ENCODE results near the gene SEC22A. TPM values are rescaled to one million over a fixed set of nuclear protein-coding genes. Genes with fewer than 3 reads are reported as not detected.
A peak's percentile ranks its signal among the peaks of the same experiment; 100 is the strongest.

SEC22A gene
- total and polyA plus RNA-seq, 2 of the 8 experiments (the other 6 are each of a cell fraction or from before 2014, with no cell fraction given) = 10.6 to 17.1 TPM

- WGBS, 2 experiments (ENCODE audit: extremely low coverage in 1 of 2, insufficient coverage in 1 of 2, insufficient read length in 1 of 2, insufficient replicate concordance in 2 of 2, low coverage in 1 of 2, low lambda C conversion rate in 2 of 2, missing lambda C conversion rate in 1 of 2) = 97% methylated on average over 9 of the region's 10 CpGs; no CpG with 5 or more reads in 1 of the 2 experiments
- POLR2A ChIA-PET (ENCODE audit: partially characterized antibody) = no interaction called here
- no peak overlapping the region for H3K18ac ChIP-seq (ENCODE audit: extremely low read depth, low read length)
Observed at GRCh38 chr3:123158899-123159390, 42.8 kb upstream of the SEC22A start.

More at GRCh38 chr3:123158899-123159390, 42.8 kb upstream of the SEC22A start:
- FAIRE-seq (no peak), DNase-seq (ENCODE audit: low read depth in 1 of 2, low spot score in 2 of 2) (peak in 1 of 2 experiments; percentile 11)
- Histone ChIP-seq H3K9me3 (ENCODE audit: insufficient read depth in 2 of 2, low read depth in 1 of 2, low read length in 1 of 2) (no peaks in the 10 kb centered on the region), H3K56ac (replicated peaks; ENCODE audit: insufficient read length, low read depth, low read length) (no peak overlapping the region), H3K27ac (ENCODE audit: low read depth, low read length) (no peak overlapping the region), H2BK12ac (ENCODE audit: low read depth, low read length) (no peak overlapping the region), H3K23ac (ENCODE audit: insufficient read length) (no peak overlapping the region), H3K4ac (replicated peaks; ENCODE audit: insufficient read length, low read depth, low read length) (no peak overlapping the region), H3K4me3 (ENCODE audit: extremely low read depth in 1 of 4, insufficient read depth in 2 of 4, low read depth in 3 of 4, low read length in 4 of 4) (no peak overlapping the region), H2AFZ (ENCODE audit: low read length) (no peak overlapping the region), H3K14ac (ENCODE audit: insufficient read length) (no peak overlapping the region), H3K9ac (replicated peaks in 1 of 4; ENCODE audit: extremely low read depth in 1 of 4, low read depth in 3 of 4, low read length in 3 of 4) (no peak overlapping the region), H3K23me2 (ENCODE audit: low read depth, low read length) (no peaks in the 10 kb centered on the region), H2AK5ac (ENCODE audit: low read depth, low read length) (no peak overlapping the region), H3K4me2 (ENCODE audit: insufficient read depth in 1 of 2, low read depth in 2 of 2, low read length in 2 of 2) (no peak overlapping the region), H4K20me1 (replicated peaks in 1 of 2; ENCODE audit: control insufficient read depth in 1 of 2, insufficient read depth in 2 of 2, low read length in 2 of 2) (no peaks in the 10 kb centered on the region), H2BK5ac (ENCODE audit: low read depth, low read length) (no peak overlapping the region), H4K5ac (ENCODE audit: insufficient read length, low read depth, low read length) (no peak overlapping the region), H3K79me1 (ENCODE audit: low read depth, low read length) (no peaks in the 10 kb centered on the region), H3K4me1 (replicated peaks in 1 of 4; ENCODE audit: control insufficient read depth in 3 of 4, insufficient read depth in 4 of 4, low read length in 3 of 4) (no peaks in the 10 kb centered on the region), H2BK15ac (ENCODE audit: low read length) (no peak overlapping the region), H2BK20ac (ENCODE audit: low read length) (no peak overlapping the region), H3K27me3 (replicated peaks in 1 of 4; ENCODE audit: control insufficient read depth in 3 of 4, extremely low read depth in 1 of 4, insufficient read depth in 3 of 4, low read length in 3 of 4) (no peaks in the 10 kb centered on the region), H4K91ac (replicated peaks; ENCODE audit: insufficient read length, low read length) (no peak overlapping the region), H4K8ac (ENCODE audit: extremely low read depth, insufficient read depth, low read length) (no peak overlapping the region), H3K79me2 (ENCODE audit: control insufficient read depth in 1 of 2, insufficient read depth in 2 of 2, low read length in 2 of 2) (no peaks in the 10 kb centered on the region), H2BK120ac (replicated peaks; ENCODE audit: low read depth, low read length) (no peak overlapping the region), H3K36me3 (ENCODE audit: control insufficient read depth in 2 of 4, insufficient read depth in 4 of 4, low read length in 3 of 4) (peaks cover 0 to 9% (median 7%) of the 10 kb centered on the region in 4 experiments; a peak in 6 of 8 replicates)
- TF ChIP-seq SUZ12 (IDR thresholded peaks at IDR 0.05; ENCODE audit: low read length) (no peak), SIX5 (IDR thresholded peaks at IDR 0.05; ENCODE audit: low read depth, low read length) (no peak), RBBP5 (IDR thresholded peaks at IDR 0.05; ENCODE audit: borderline replicate concordance, low read depth, low read length) (no peak), ASH2L (IDR thresholded peaks at IDR 0.05; ENCODE audit: low read length) (no peak), BCL11A (IDR thresholded peaks at IDR 0.05; ENCODE audit: low read depth in 2 of 2, low read length in 2 of 2) (no peak)
- CTCF ChIA-PET (ENCODE audit: partially characterized antibody) = interaction anchor here (0.8 to 5.5 kb wide), 16 partner anchors 8 to 201 kb away, joined by 3 to 27 read pairs (median 3); no protein-coding TSS in a partner anchor
